GM19468 (cell line): ENCODE measurements around the gene LRP1B.

Experiments used
- ATAC-seq: cut with Tn5 transposase; IDR thresholded peaks from one replicate; pipeline ENCODE4 v1.9.1; 2021; ENCODE audit warnings: mild to moderate bottlenecking, moderate library complexity, moderate number of reproducible peaks; ENCODE audit not compliant: unreplicated experiment; ENCODE audit errors: extremely low read depth

Gene LRP1B

DNA sequence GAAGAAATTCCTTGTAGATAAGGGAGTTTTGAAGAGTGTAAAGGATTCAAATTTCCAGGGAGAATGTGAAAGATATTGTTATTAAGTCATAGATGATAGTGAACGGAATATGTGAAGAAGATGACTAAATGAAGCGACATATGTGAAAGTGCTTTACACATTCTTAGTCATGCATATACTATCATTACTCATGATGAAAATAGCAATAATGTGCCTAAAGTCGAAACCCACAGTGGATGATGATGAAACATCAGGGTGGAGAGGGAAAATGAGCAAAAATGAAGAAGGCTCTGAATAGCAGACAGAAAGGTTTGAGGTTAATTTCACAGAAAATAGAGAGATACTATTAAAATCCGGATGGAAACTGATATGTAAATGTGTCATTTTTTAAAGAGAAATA lies 1237.1 kb downstream of the LRP1B start:
- ATAC-seq = no peak

DNA sequence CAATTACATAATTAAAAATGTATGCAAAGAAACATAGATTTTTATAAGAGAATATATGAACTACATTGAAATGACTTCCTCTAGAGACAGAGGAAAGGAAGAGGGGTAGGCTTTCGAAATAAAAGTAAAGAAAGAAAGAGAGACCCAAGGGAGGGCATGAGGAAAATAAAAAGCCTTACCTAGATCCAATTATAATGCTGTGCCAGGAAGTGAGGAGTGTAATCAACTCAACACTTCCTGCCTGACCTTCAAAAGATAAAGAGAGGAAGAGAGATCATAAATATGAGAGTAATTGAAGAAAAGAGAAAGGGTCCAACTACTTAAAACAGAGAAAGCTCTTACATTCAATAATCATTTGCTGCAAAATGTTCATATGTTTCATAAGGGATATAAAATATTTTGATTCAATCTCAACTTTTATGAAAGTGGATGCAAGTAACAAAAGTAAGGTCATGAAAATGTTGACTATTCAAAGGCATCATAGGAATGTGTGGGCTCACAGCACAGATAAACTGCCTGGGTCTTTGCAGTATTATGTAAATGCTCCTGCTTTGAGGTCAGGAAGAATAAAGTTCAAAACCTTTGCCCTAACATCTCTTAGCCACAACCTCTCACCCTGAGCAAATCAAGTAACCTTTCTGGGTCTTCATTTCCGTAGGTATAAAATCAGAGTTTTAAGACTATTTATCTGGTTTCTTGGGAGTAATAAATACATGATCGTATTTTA lies 1237.7 kb downstream of the LRP1B start:
- ATAC-seq = no peak

GRCh38 chr2:140892436-140892835 lies 1238.4 kb downstream of the LRP1B start:
- no peak for ATAC-seq

DNA sequence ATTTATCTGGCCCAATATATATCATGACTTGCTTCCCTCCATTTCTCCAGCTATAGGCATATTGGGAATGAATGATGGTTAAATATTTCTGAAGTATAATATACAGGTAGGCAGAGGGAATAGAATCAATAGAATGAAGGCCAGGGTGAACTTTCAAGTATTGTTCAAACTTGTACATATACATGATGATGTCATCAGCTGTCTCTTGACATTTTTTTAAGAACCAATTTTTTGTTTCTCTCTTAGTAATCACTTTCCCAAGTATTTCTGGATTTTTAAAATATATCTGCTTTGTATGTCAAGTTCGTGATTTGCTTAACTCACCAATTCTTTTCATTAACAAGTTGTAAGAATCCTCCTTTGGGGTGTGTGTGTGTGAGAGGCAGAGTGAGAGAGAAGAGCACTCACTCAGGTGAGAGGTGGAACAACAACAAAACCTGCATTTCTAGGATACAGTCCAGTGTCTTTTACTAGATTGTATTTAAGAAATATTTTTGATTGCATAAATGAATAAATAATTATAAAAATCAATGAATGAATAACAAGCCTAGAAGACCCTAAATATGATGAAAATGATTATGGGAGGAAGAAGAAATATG lies 1239.1 kb downstream of the LRP1B start:
- peak; percentile 42 for ATAC-seq

DNA sequence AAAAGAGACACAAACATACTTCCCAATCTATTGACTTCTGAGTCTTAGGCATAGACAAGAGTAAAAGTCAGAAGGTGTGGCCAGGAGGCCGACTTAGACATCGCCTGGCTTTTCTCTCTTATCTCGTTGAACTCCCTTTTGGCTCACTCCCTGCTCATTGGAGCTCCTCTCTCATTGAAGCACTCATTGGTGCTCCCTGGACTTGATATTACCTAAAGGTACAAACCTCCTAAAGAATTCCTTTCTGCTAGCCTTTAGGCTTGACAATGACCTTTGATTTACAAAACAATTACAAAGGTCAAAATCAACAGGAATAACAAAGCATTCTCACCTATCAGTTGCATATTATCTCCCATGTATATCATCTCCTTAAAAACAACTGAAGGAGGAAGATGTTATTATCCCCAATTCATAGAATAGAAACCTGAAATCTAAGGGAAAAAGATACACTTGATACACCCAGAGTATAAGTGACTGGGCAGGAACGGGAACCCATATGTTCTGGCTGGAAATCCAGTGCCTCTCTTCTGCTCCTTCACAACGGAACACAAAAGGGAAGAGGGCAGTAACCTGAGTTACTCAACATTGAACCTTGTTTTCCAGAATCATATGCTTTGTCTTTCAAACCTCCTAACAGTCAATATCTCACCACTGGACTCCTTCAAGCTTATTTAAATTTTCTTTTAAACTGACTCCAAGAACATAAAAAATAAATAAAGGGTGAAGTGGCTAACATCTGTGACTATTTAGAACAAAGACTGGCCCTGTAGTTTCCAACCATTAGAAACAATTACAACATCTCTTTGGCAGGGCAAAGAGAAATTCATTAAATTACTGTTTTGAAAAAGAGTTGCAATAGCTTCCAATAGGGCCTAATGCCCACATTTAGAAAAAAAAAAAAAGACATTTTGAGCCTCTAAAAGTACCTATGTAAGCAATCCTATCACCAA lies 1247.9 kb downstream of the LRP1B start:
- no peak for ATAC-seq

DNA sequence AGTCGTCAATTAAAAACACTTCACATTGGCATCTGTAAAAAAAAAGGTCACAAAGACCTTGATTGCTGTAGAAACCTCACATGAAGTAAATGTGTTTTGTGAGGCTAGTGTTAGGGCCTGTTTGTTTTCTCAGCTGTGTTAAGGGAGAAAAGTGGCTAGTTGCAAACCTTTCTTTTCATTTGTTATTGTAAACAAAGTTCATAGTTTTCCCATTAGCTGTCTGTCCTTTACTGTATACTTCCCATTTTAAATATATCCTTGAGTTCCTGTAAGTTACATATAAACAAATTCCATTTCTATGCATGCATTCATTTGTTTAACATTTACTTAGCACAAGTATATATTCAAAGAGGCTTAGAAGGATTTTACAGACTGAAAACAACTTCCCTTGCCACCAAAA lies 1250.2 kb downstream of the LRP1B start:
- no peak for ATAC-seq

DNA sequence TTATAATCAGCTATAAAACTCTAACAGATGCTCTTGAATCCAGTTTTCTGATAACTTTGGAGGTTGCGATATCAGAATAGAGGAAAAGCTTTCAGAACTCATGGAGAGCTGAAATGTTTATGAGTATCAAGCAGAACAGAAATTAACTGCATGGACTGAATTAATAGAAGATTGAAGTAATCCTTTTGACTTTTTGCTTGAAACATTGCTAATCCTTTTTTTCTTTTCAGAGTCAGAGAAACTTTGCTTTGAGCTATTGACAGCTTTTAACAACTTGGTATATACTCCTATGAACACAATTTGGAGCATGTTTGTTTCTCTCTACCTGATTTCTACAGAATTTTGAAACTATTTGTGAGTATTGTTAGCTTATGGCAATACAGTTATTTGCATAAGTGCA lies 1254.8 kb downstream of the LRP1B start:
- ATAC-seq = no peak

- no peak for ATAC-seq
Measured at GRCh38 chr2:140873915-140874531, 1256.8 kb downstream of the LRP1B start.

GRCh38 chr2:140869925-140870324 lies 1260.9 kb downstream of the LRP1B start:
- no peak for ATAC-seq

DNA sequence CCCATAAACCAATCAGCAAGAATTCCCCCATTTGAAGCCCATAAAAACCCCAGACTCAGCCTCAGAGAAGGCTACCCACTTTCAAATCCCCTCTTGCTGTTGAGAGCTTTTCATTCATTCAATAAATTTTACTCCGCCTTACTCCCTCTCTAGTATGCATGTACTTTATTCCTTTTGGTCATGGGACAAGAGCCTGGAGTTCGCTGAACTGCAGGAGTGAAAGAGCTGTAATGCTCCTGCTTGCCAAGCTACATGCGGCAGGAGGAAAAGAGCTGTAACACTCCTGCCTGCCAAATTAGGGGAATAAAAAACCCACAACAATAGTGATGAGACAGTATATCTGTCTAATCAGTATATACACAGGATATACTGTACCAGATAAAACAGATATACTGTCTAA lies 1261.7 kb downstream of the LRP1B start:
- ATAC-seq = no peak

DNA sequence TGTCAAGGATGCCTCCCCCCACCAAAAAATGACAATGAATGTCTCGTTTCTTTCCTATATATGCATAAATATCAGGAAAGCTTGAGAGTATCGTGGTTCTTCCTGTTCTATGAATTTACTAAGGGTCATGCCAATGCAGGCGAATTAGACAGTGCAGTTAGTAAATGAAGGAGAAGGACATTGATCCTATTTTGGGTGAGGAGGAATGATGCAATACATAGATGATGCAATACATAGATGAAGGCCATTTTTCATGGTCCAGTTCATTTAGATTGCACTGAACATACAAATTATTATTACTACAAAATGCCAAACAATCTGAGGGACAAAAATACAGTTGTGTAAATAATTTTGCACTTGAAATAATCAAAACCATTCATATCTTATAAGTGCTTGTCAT lies 1265.0 kb downstream of the LRP1B start:
- no peak for ATAC-seq

DNA sequence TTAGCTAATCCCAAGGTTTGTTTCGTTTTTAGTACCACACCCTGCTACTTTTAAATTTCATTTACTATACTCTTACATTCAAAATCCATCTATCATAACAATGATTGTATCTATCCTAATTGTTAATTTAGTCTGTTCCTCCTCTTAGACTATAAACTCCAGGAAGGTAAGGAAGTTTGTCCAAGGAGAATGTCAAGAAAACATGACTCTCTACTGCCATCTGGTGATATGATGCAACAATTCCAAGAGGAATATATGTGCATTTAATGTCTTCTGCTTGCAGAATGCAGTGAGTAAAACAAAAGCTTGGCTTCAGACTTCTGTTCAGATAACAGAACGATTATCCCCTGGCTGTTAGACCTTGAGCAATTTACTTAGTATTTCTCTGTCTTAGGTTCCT lies 1267.1 kb downstream of the LRP1B start:
- ATAC-seq = peak; percentile 39

GRCh38 chr2:140862181-140862580 lies 1268.6 kb downstream of the LRP1B start:
- no peak for ATAC-seq

DNA sequence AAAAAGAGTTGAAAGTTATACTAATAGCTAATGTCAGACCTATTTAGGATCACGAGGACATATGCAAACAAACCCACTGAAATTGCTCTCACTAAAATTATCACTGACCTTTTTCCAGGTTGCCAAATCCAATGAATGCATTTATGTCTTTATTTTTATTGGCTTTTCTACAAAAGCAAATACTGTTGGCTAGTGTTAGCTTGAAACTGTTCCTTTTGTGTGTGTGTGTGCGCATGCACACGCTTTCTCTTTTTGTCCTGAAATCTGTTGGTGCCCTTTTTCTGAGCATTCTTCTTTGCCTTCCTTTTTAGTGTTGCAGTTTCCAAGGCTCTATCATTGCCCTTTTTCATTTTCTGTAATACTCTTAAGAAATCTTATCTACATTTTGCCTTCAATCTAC lies 1269.2 kb downstream of the LRP1B start:
- no peak for ATAC-seq

DNA sequence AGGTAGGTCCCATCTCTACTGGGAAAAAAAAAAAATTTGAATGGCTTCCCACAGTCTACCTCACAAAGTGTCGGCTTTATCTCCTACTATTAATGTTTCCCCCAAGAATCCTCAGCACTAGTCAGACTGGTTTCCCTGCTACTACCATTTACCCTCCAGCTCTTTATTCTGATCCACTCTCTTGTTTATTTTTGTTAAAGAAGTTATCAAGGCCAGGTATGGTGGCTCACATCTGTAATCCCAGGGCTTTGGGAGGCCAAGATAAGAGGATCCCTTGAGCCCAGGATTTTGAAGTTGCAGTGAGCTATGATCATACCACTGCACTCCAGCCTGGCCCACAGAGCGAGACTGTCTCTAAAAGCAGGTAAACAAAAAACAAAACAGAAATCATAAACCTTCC lies 1275.3 kb downstream of the LRP1B start:
- ATAC-seq = no peak

GRCh38 chr2:140851258-140851981 lies 1279.4 kb downstream of the LRP1B start:
- ATAC-seq = no peak

- ATAC-seq = no peak
Measured at GRCh38 chr2:140843186-140843585, 1287.6 kb downstream of the LRP1B start.

DNA sequence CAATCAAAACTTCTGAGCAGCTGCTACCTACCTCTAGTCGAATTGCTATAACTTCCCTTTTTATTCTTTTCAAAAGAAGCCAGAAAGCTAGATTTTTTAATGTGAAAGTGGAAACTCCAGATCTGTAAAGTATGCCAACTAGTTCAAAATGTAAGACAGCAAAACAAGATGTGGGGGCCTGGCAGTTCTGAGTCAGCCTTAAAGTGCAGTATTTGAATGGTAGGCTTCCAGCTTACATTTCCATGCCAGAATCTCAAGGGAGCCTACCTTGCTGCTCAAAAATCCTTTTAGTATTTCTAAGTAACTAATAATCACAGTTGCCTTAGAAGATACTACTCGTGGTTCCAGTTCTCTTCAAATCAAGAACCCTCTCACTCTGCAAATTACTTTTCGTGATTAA lies 1288.7 kb downstream of the LRP1B start:
- no peak for ATAC-seq

- no peak for ATAC-seq
Measured at GRCh38 chr2:140841141-140841540, 1289.7 kb downstream of the LRP1B start.

GRCh38 chr2:140836826-140837225 lies 1294.0 kb downstream of the LRP1B start:
- no peak for ATAC-seq
